ENCODE measurements around the gene PKN2.
A peak's percentile ranks its signal among the peaks of the same experiment; 100 is the strongest.
"Not testable (repeated sequence)": the region's sequence is repeated elsewhere in the genome, so short reads cannot be mapped to it uniquely, and the experiment has no call there.

The PKN2 gene

GRCh38 chr1:88680471-88680870 is 3.6 kb upstream of the PKN2 start:
- DNase-seq (ENCODE audit: low read depth), result no peak

- DNase-seq (ENCODE audit: low read depth), result no peak
Measured at GRCh38 chr1:88680911-88681622, 3.0 kb upstream of the PKN2 start.

DNA sequence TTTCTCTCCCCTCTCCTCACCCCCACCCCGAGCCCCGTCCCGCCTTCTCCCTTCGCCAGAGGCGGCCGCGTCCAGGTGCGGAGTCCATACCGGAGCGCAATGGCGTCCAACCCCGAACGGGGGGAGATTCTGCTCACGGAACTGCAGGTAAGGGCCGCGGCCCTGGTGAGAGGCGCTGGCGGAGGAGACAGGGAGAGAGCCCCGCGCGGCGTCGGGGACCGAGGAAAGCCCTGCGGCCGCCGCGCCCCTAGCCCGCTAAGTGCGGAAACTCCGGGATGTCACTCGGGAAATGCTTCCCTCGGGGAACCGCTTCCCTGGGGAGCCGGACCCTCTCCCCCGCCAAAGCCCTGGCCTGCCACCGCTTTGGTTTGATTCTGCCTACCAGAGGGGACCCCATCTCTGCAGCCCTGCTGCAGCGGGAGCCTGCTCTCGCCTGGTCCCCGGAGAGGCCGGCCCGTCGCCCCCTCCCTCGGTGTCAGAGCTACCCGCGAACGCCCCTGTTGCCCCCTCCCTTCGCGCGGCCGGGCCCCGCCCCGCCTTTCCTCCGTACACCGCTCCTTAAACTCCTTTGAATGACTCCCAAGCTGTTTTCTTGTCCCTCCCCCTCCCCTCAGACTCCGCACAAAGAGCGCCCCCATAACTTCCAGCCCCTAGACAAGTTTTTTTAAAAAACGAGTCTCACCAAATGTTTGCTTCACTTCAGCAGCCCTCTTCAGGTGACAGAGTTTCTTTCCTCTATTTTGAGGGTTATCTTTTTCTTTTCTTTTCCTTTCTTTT is 597 bp downstream of the PKN2 start:
- peak; percentile 34 for DNase-seq (ENCODE audit: low read depth)

DNA sequence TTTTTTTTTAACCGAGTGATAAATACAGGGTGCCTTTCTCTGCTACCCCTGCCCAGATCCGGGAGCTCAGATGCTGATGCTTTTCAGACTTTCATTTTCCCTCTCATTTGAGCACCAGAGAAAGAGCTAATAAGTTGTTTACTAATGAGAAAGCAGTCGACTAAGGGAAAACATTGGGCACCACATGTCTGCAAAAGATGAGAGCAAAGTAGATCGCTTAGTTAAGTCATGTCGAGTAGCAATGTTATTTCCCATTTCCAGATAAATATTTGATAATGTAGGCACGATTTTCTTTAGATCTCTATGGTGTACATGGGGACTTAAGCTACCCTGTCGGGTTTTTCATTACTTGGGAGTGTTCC is 1.2 kb downstream of the PKN2 start:
- DNase-seq (ENCODE audit: low read depth), result peak; percentile 15

- DNase-seq (ENCODE audit: low read depth), result no peak
Measured at GRCh38 chr1:88691540-88691939, 7.5 kb downstream of the PKN2 start.

GRCh38 chr1:88695781-88696180 is 11.7 kb downstream of the PKN2 start:
- DNase-seq (ENCODE audit: low read depth), result no peak

DNA sequence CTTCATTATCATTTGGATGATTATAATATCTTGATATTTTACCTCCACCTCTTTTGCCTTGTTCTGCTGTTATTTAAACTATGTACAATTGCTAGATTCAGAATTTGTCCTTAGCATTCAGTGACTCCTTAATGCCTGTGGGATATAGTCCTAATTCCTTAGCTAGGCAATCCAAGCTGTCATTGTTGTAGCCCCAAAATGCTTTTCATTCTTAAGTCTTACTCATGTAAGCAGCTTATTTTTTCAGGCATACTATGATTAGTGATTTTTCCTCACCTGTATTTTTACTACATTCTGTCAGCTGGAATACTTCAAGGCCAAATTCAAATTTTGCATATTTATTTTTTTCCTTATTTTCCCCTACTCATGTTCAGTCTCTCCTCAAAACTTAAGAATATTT is 13.4 kb downstream of the PKN2 start:
- DNase-seq (ENCODE audit: low read depth), result peak; percentile 48

DNA sequence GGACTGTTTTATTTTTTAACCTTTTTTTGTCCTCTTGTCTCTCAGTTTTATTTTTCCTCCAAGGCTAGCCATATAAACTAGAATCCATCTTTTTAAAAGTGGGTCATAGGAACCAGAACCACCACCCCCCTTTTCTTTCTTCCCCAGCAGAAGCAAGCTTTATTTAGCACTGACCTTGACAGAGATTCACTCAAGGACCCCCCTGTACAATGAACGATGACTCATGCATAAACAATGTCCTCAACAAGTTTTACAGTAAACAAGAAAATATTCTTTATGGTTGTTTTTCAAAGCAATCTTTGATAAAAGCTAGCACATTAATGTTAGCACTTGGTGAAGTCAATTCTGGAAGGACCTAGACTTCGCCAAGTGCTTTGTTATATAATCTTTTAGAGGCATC is 14.1 kb downstream of the PKN2 start:
- DNase-seq (ENCODE audit: low read depth), result peak; percentile 79

DNA sequence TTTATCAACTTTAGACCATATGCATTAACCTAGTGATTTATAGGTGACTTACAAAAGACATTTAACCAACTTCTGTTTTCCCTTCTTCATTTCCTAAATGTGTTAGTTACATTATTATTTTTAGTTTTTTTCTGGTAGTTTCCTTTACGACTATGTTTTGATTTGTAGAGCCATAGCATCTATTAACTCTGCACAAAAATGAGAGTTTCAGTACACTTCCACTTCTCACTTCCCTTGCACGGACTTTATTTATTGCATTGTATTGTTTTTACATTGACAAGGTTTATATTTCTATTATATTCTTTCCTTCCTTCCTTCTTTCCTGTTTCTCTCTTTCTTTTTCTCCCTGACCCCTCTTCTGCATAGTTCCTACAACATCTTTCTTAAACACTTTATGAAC is 14.7 kb downstream of the PKN2 start:
- no peak for DNase-seq (ENCODE audit: low read depth)

DNA sequence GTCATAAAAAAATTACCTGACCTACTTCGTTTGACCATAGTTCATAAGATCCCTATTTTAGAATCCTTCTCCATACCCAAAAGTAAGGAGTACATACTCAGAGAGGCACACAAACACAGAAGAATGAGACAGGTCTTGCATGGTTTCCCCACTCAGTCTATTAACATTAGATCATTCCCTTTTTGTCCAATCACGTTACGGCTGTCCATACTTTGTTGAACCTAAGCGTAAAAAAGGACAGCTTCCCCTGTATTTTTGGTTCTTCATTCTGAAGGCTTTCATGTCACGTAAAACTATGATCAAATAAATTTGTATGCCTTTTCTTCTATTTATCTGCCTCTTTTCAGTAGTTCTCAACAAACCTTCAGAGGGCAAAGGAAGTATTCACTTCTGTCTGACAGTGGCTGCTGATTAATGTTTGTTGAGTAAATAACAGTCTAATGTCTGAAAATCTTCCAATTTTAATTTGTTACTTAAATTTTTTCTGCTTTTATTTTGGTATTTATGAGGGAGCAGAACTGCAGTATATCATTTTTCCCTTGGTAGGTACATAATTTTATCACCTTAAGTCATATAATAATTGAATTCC is 16.4 kb downstream of the PKN2 start:
- DNase-seq (ENCODE audit: low read depth), result no peak

- peak; percentile 34 for DNase-seq (ENCODE audit: low read depth)
Measured at GRCh38 chr1:88701275-88701674, 17.2 kb downstream of the PKN2 start.

DNA sequence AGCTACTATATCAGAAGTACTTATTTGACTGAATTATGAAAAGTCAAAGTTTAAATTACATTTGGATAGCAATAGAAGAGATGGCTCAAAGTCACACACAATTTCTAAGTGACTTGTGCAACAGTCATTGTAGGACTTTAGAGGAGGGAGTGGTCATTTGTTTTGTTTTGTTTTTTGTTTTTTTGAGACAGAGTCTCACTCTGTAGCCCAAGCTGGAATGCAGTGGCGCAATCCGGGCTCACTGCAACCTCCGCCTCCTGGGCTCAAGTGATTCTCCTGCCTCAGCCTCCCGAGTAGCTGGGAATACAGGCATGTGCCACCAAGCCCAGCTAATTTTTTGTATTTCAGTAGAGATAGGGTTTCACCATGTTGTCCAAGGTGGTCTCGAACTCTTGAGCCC is 17.7 kb downstream of the PKN2 start:
- DNase-seq (ENCODE audit: low read depth), result not testable (repeated sequence)

DNA sequence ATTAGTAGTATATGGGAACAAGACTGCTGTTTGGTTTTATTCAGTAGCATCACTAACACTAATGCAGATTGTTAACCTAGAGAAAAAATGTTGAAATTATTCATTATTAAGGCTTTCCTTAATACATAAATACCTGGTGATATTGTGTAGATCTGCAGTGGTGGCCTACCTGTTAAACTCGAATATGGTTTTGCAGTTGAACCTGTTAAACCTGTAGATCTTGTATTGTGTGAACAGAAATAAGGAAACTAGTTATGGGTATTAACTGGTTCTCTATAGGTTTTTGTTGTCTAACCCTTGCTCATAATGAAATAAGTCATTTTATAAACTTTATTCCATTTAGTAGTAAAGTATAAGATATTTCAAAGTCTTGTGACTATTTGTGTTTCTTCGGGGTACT is 23.9 kb downstream of the PKN2 start:
- DNase-seq (ENCODE audit: low read depth), result no peak

GRCh38 chr1:88712907-88713306 is 28.8 kb downstream of the PKN2 start:
- DNase-seq (ENCODE audit: low read depth), result not testable (repeated sequence)

- DNase-seq (ENCODE audit: low read depth), result not testable (repeated sequence)
Measured at GRCh38 chr1:88716571-88716970, 32.5 kb downstream of the PKN2 start.

- DNase-seq (ENCODE audit: low read depth), result no peak
Measured at GRCh38 chr1:88722492-88722891, 38.4 kb downstream of the PKN2 start.

DNA sequence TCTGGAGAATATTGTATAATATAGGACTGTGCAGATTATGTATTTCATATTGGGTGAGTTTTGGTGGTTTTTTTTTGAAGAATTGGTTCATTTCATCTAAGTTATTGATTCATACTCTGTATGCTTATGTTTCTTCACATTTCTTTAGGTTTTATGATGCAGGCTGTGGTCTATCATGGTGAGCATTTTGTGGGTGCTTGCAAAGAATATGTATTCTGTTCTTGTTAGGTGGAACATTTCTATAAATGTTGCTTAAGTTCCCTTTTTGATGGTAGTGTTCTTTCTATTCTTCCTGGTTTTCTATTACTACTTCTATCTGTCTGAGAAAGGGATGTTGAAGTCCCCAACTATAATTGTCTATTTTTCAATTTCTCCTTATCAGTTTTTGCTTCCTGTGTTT is 42.6 kb downstream of the PKN2 start:
- DNase-seq (ENCODE audit: low read depth), result no peak

- DNase-seq (ENCODE audit: low read depth), result no peak
Measured at GRCh38 chr1:88727205-88727604, 43.1 kb downstream of the PKN2 start.

DNA sequence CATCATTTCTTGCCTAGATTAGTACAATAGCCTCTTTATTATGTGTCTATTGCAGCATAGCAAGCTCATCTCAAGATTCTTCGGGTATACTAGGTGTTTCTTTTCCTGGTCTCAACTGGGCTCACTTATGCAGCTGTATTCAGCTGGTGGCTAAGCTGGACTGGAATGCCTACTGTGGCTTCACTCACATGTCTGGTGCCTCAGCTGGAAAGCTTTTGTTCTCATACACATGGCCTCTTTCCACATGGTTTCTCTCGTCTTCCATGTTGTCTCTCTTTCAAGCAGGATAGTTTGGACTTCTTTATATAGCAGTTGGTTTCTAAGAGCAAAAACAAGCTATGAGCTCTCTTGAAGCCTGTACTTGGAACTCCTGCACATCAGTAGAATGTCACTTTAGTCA is 45.2 kb downstream of the PKN2 start:
- DNase-seq (ENCODE audit: low read depth), result no peak

- no peak for DNase-seq (ENCODE audit: low read depth)
Measured at GRCh38 chr1:88730132-88730675, 46.1 kb downstream of the PKN2 start.

GRCh38 chr1:88730995-88731394 is 46.9 kb downstream of the PKN2 start:
- no peak for DNase-seq (ENCODE audit: low read depth)

GRCh38 chr1:88731475-88732269 is 47.6 kb downstream of the PKN2 start:
- peak; percentile 90 for DNase-seq (ENCODE audit: low read depth)

All from amniotic epithelial cell (primary cell).